SKM-1 treated with dmso at 0.1 percent for 144 hours (cell line): Measurements from ENCODE around the gene DGKA.
"Not testable (repeated sequence)": the region's sequence is repeated elsewhere in the genome, so short reads cannot be mapped to it uniquely, and the experiment has no call there.

Experiments
- DNase-seq: peaks from one replicate; lab custom pipeline; 2025; ENCODE audit not compliant: unreplicated experiment; lab: John Stamatoyannopoulos, UW

Gene DGKA

DNA sequence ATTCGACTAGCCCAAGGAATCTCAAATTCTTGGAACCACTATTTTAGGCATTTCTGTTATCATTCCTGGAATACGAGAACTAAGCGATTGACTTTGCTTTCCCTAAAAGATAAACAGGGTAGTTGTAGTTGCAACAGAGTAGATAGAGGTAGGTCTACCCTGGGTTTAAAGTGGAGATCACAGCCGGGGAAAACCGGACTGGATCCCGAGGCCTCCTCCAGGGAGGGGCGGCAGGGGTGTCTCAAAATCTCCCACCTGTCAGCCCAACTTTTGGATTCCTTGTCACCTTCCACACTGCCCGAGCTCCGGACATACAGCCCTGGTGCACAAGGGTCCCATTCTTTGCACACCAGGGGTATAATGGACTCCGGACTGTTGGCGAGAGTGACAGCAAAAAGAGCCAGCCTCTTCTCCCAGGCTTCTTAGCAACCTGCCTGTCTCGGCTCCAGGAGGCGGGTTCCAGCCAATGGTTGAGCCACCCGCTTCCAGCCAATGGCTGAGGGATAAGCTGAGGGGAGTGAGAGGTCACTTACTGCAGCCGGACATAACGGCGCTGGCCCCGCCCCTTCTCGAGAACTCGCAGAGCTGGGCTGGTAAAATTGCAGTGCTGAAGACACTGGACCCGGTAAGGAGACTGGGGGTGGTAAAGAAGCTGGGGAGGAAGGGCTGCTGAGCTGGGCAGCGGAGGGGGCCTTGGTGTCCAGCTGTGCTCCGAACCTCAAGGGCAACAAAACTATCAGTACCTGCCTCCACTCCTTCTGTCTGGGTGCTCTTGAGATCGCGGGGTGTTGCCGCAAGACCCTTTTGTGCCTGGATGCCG, 66.0 kb downstream of the DGKA start, which contains the start of gene SUOX:
Gene SUOX (plus strand): TSS at position 562 of the 820 bp plus-strand sequence. CDS start 4,946 bp downstream, outside the sequence.
- no peak for DNase-seq

GRCh38 chr12:55997535-55997859, 66.5 kb downstream of the DGKA start:
- no peak for DNase-seq

GRCh38 chr12:55999522-55999921, 68.6 kb downstream of the DGKA start:
- DNase-seq = not testable (repeated sequence)

DNA sequence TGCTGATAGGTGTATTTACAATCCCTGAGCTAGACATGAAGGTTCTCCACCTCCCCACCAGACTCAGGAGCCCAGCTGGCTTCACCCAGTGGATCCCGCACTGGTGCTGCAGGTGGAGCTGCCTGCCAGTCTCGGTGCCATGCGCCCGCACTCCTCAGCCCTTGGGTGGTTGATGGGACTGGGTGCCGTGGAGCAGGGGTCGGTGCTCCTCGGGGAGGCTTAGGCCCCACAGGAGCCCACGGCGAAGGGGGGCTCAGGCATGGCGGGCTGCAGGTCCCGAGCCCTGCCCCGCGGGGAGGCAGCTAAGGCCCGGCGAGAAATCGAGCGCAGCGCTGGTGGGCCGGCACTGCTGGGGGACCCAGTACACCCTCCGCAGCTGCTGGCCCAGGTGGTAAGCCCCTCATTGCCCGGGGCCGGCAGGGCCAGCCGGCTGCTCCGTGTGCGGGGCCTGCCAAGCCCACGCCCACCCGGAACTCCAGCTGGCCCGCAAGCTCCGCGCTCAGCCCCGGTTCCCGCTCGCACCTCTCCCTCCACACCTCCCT, 69.1 kb downstream of the DGKA start:
- DNase-seq = not testable (repeated sequence)

DNA sequence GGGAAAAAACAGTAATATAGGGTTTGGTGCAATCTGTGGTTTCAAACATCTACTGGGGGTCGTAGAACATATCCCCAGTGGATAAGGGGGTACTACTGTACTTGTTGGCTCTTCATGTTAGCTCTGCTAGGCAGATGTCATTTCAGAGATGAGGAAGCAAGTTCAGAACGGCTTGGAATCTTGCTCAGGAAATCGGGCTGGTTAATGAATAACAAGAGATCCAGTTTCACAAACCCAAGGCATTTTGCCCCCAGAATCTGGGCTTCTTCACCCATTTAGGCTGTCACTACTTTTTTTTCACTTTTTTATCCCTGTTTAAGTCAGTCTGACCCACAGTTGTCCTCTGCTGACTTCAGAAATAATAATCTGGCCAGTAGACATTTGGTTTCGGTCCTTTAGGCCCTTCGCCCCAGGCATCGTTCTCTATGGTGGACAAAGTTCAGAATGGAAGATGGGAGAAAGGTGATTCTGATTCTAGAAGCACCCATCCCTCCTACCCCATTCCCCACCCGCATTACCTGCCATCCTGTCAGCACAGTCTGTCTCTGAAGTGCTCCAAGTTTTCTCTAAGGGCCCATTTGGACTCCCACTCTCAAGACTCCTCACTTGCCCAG, 70.6 kb downstream of the DGKA start:
- no peak for DNase-seq

- DNase-seq = not testable (repeated sequence)
Measured at GRCh38 chr12:56003376-56003775, 72.4 kb downstream of the DGKA start.
